Keratinocyte (primary cell): Measurements from ENCODE around the gene MEX3B. TPM values are rescaled to one million over a fixed set of nuclear protein-coding genes. Genes with fewer than 3 reads are reported as not detected.

ENCODE experiments used
- DNase-seq: peaks from one replicate; pipeline ENCODE4 v3.0.0-alpha.2; 2011; ENCODE audit warnings: low read depth, missing footprints, low spot score
- FAIRE-seq: peaks from 2 replicates; lab custom pipeline; 2011; peaks lifted over from hg19 to GRCh38; lab: Jason Lieb, UNC
- H2AFZ ChIP-seq: 2 replicates; pipeline ENCODE4 v1.6.0; 2012; ENCODE audit warnings: low read length, control low read depth, inconsistent platforms; ENCODE audit not compliant: control insufficient read depth
- H3K27ac ChIP-seq: 2 replicates; pipeline ENCODE4 v1.5.1; 2011; ENCODE audit warnings: low read length; ENCODE audit not compliant: control insufficient read depth, insufficient read depth
- H3K27me3 ChIP-seq: 3 replicates; pipeline ENCODE4 v1.6.0; 2011; ENCODE audit warnings: low read length; ENCODE audit not compliant: control insufficient read depth, insufficient read depth; ENCODE audit errors: extremely low read depth
- H3K36me3 ChIP-seq, 2 experiments: 2 replicates in 1 of 2; 3 replicates in 1 of 2; pipeline ENCODE4 v1.5.1; 2011; ENCODE audit warnings: low read length in 2 of 2, mild to moderate bottlenecking in 1 of 2; ENCODE audit not compliant: control insufficient read depth in 2 of 2, insufficient read depth in 2 of 2; ENCODE audit errors: extremely low read depth in 1 of 2
- H3K4me1 ChIP-seq: 3 replicates; pipeline ENCODE4 v1.5.1; 2011; ENCODE audit warnings: low read length; ENCODE audit not compliant: control insufficient read depth, insufficient read depth; ENCODE audit errors: extremely low read depth
- H3K4me2 ChIP-seq: 3 replicates; pipeline ENCODE4 v1.6.0; 2011; ENCODE audit warnings: low read depth, low read length; ENCODE audit not compliant: control insufficient read depth, insufficient read depth; ENCODE audit errors: extremely low read depth
- H3K4me3 ChIP-seq, 3 experiments: fragments of 200-600 bp in 1 of 3; sonication (generic) in 1 of 3; 2 replicates in 2 of 3; 3 replicates in 1 of 3; pipeline ENCODE4 v1.5.1; 2011 to 2016; ENCODE audit warnings: low read length in 3 of 3, mild to moderate bottlenecking in 3 of 3, control low read depth in 2 of 3, inconsistent platforms in 1 of 3, low read depth in 1 of 3, mixed read lengths in 1 of 3, mixed run types in 1 of 3, moderate library complexity in 1 of 3; ENCODE audit not compliant: control insufficient read depth in 2 of 3, insufficient read depth in 2 of 3; ENCODE audit errors: extremely low read depth in 1 of 3
- H3K79me2 ChIP-seq: 2 replicates; pipeline ENCODE4 v1.6.0; 2012; ENCODE audit warnings: low read length; ENCODE audit not compliant: control insufficient read depth, insufficient read depth
- H3K9ac ChIP-seq: 3 replicates; pipeline ENCODE4 v1.6.0; 2011; ENCODE audit warnings: low read length; ENCODE audit not compliant: control insufficient read depth, insufficient read depth; ENCODE audit errors: extremely low read depth
- H3K9me1 ChIP-seq: 3 replicates; pipeline ENCODE4 v1.6.0; 2011; ENCODE audit warnings: low read length; ENCODE audit not compliant: control insufficient read depth, insufficient read depth; ENCODE audit errors: extremely low read depth
- H3K9me3 ChIP-seq: 2 replicates; pipeline ENCODE4 v1.5.1; 2012; ENCODE audit warnings: low read depth, low read length; ENCODE audit not compliant: control insufficient read depth
- H4K20me1 ChIP-seq: 3 replicates; pipeline ENCODE4 v1.6.0; 2011; ENCODE audit warnings: low read length; ENCODE audit not compliant: control insufficient read depth, insufficient read depth; ENCODE audit errors: extremely low read depth
- EZH2 ChIP-seq: IDR thresholded peaks from one replicate; pipeline ENCODE4 v1.6.1; 2012; ENCODE audit warnings: inconsistent platforms, mild to moderate bottlenecking, low read length, moderate library complexity
- dilution Hi-C: fragments of 300-500 bp; cut with MboI; formaldehyde crosslinking; loops from one replicate; pipeline ENCODE4 v1.7.0; 2020; ENCODE audit warnings: low sequenced_read_pairs; ENCODE audit not compliant: extremely low pct_ligation_motif_present
- polyA plus RNA-seq, 5 experiments: library from polyadenylated mRNA; depleted of rRNA in 3 of 5; stranded (reverse) in 3 of 5; stranded (forward) in 1 of 5; unstranded in 1 of 5; fragments of >200 nt; gene quantifications; 1 replicate in 1 of 5; 2 replicates in 3 of 5; 3 replicates in 1 of 5; pipeline versions ENCODE4 v1.2.1 to v1.2.3, GENCODE V29; 2011 to 2012; ENCODE audit warnings: missing spikeins in 2 of 5, low read depth in 1 of 5, low replicate concordance in 1 of 5
- TF ChIP-seq, protein P1 (sequence below), 3 experiments: IDR thresholded peaks in 1 of 3; conservative IDR thresholded peaks in 1 of 3; optimal IDR thresholded peaks in 1 of 3; 2 replicates in 2 of 3; 3 replicates in 1 of 3; pipeline versions ENCODE3 to v1.5.1; 2011; ENCODE audit warnings: low read length in 3 of 3, mild to moderate bottlenecking in 3 of 3, moderate library complexity in 2 of 3, control low read depth in 1 of 3, inconsistent platforms in 1 of 3; ENCODE audit not compliant: insufficient read depth in 2 of 3; ENCODE audit errors: extremely low read depth in 1 of 3

The MEX3B gene
- polyA plus RNA-seq, 1 donor (not counting 4 experiments of a cell fraction or from before 2014, with no cell fraction given): 0.16 TPM

DNA sequence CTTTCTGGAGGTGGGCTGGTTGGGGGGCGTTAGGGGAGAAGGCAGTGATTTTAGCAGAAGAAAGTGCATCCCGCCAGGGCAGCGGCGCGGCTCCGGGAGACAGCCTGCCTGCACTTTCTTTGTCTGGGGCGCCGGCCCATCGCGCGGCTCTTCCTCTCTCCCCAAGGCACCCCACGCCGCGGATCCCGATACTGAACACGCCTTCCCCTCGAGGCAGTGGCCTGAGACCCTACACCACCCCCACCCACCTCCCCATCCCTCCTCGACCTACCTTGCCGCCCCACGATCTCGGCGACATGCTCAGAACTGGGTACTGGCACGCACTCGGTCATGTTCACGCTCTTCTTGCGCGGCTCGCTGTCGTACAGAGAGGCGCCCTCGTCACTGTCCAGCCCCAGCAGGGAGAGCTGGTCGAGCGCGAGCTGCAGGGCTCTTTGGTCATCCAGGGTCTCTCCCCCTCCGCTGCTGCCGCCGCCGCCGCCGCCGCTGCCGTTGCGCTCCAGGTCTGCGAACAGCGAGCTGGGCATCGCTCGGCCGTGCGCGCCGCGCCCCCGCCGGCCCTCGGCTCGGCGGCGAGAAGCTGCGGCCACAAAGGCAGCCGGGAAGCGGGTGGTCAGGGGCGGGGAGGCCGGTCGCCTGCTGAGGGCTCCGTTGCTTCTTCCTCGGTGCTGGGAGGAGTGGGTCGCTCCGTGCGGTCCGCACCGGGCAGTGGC lies 483 bp downstream of the MEX3B start:
- H3K4me2 ChIP-seq: peak overlapping the region; percentile 85
- no peak overlapping the region for H3K9ac ChIP-seq
- TF ChIP-seq, protein P1, sequence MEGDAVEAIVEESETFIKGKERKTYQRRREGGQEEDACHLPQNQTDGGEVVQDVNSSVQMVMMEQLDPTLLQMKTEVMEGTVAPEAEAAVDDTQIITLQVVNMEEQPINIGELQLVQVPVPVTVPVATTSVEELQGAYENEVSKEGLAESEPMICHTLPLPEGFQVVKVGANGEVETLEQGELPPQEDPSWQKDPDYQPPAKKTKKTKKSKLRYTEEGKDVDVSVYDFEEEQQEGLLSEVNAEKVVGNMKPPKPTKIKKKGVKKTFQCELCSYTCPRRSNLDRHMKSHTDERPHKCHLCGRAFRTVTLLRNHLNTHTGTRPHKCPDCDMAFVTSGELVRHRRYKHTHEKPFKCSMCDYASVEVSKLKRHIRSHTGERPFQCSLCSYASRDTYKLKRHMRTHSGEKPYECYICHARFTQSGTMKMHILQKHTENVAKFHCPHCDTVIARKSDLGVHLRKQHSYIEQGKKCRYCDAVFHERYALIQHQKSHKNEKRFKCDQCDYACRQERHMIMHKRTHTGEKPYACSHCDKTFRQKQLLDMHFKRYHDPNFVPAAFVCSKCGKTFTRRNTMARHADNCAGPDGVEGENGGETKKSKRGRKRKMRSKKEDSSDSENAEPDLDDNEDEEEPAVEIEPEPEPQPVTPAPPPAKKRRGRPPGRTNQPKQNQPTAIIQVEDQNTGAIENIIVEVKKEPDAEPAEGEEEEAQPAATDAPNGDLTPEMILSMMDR (optimal IDR thresholded peaks at IDR 0.05 in 1 of 3, IDR thresholded peaks at IDR 0.05 in 1 of 3, conservative IDR thresholded peaks at IDR 0.05 in 1 of 3; ENCODE audit: extremely low read depth in 1 of 3, insufficient read depth in 2 of 3, low read length in 3 of 3): no peak
- TF ChIP-seq EZH2: no peak
- H3K27me3 ChIP-seq: peaks cover 35% of the 10 kb centered on the region
- no peak overlapping the region for H3K27ac ChIP-seq
- H4K20me1 ChIP-seq: no peaks in the 10 kb centered on the region
- H3K4me3 ChIP-seq: peak overlapping the region; percentile 51 to 72 (median 65)
- H3K4me1 ChIP-seq: peaks cover 10% of the 10 kb centered on the region
- H3K79me2 ChIP-seq: no peaks in the 10 kb centered on the region
- peak overlapping the region; percentile 86 for H2AFZ ChIP-seq
- no peaks in the 10 kb centered on the region for H3K36me3 ChIP-seq
- DNase-seq (no peak), FAIRE-seq (no peak)
- peaks cover 2% of the 10 kb centered on the region for H3K9me1 ChIP-seq
- dilution Hi-C loops: no loop called here
- H3K9me3 ChIP-seq: no peaks in the 10 kb centered on the region

DNA sequence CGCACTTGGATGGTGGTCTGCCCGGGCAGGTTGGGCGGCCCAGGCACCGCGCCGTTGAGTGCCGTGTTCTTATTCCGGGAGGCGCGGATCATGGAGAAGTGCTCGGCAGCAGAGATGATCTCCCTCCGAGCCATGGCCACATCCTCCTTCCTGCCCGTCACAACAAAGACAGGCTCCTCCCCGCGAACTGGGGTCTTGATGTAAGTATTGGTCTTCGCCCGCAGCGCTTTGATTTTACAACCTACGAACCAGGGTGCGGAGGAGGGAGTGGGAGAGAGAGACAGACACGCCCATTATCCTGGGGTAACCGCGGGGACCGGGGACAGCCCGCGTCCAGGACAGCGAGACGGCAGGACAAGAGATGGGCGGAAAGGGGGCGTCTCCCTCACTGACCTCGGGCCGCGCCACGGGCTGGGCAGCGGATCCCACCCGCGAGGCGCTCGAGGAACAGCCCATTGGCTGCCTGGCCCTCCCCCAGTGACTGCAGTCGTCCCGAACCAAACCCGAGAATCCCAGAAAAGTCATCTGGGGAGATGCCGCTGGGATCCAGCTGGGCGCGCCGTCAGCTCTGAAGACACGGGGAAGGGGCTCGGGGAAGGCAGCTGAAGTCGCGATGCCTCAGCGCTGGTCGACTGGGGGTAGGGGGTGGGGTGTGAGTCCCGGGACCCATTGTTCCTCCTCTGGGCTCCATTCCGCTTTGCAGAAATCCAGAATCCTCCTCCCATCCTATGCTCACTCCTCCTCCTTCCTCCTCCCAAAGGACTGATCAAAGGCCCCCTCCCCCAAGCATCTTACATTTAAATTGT lies 1.2 kb downstream of the MEX3B start:
- Histone ChIP-seq H3K27me3 (peaks cover 35% of the 10 kb centered on the region), H3K9me1 (peaks cover 2% of the 10 kb centered on the region), H3K4me2 (peak overlapping the region; percentile 85), H3K36me3 (no peaks in the 10 kb centered on the region), H3K9ac (no peak overlapping the region), H3K27ac (no peak overlapping the region), H3K4me1 (peaks cover 10% of the 10 kb centered on the region), H3K9me3 (no peaks in the 10 kb centered on the region), H4K20me1 (no peaks in the 10 kb centered on the region), H3K79me2 (no peaks in the 10 kb centered on the region), H3K4me3 (peak overlapping the region; percentile 51 to 72 (median 65)), H2AFZ (peak overlapping the region; percentile 86)
- TF ChIP-seq EZH2: peak; percentile 73
- TF ChIP-seq, protein P1 (optimal IDR thresholded peaks at IDR 0.05 in 1 of 3, IDR thresholded peaks at IDR 0.05 in 1 of 3, conservative IDR thresholded peaks at IDR 0.05 in 1 of 3; ENCODE audit: extremely low read depth in 1 of 3, insufficient read depth in 2 of 3, low read length in 3 of 3): no peak
- FAIRE-seq: no peak
- dilution Hi-C loops: no loop called here
- DNase-seq: no peak
